ENCODE measurements around the gene ACTR3.

- TF ChIP-seq, protein P1, sequence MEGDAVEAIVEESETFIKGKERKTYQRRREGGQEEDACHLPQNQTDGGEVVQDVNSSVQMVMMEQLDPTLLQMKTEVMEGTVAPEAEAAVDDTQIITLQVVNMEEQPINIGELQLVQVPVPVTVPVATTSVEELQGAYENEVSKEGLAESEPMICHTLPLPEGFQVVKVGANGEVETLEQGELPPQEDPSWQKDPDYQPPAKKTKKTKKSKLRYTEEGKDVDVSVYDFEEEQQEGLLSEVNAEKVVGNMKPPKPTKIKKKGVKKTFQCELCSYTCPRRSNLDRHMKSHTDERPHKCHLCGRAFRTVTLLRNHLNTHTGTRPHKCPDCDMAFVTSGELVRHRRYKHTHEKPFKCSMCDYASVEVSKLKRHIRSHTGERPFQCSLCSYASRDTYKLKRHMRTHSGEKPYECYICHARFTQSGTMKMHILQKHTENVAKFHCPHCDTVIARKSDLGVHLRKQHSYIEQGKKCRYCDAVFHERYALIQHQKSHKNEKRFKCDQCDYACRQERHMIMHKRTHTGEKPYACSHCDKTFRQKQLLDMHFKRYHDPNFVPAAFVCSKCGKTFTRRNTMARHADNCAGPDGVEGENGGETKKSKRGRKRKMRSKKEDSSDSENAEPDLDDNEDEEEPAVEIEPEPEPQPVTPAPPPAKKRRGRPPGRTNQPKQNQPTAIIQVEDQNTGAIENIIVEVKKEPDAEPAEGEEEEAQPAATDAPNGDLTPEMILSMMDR (IDR thresholded peaks at IDR 0.05) = no peak
- TF ChIP-seq EZH2 (IDR thresholded peaks at IDR 0.05; ENCODE audit: borderline replicate concordance, insufficient read depth, low read depth, low read length, poor library complexity, severe bottlenecking) = no peak
Measured at GRCh38 chr2:113863144-113863543, 26.7 kb upstream of the ACTR3 start.
